NCI-H2227 (cell line): ENCODE measurements around the gene MAP7D3.
A peak's percentile ranks its signal among the peaks of the same experiment; 100 is the strongest.
"Not testable (repeated sequence)": the region's sequence is repeated elsewhere in the genome, so short reads cannot be mapped to it uniquely, and the experiment has no call there.

Experiments used
- DNase-seq: peaks from one replicate; lab custom pipeline; 2025; ENCODE audit not compliant: unreplicated experiment; lab: John Stamatoyannopoulos, UW

MAP7D3 gene

DNA sequence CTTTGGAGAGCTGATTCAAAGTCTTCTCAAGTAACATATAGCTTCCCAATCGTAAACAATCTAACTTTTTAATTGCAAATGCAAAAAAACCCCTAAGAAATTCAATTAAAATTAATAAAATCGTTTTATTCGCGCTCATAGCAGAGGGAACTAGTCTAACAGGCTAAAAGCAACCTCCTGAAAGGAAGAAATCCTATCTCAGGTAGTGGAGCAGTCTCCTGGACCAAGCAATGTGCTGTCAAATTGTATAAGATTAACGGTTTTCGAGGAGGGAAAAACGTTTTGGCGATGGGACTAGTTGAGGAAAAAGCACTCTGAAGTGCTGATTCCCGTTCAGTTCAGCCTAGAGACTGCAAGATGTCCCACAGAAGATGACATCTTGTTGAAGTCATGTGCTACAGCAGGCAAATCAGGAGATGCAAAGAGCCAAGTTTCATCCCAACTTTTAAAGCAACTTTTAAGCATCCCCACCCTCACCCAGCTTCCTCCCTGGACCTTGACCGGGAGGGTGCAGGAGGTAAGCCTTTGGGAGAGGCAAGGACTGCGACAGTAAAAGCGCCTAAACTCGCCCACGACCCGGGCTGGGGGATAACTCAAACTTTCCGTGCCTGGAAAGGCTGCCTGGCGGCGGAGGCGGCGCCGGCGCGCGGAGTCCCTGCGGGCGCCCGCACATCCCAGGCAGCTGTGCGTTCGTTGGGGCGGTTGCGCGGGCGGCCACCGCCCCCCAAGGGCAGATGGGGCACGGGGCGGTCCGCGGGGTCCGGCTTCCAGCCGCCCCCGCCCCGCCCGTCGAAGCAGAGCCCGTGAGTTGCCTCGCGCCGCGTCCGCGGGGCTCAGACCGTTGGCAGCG, 784 bp downstream of the MAP7D3 start:
- DNase-seq = peak; percentile 38

- DNase-seq = no peak
These were observed 5.0 kb downstream of the MAP7D3 start for GRCh38 chrX:136246201-136246600.

GRCh38 chrX:136237849-136238248, 13.4 kb downstream of the MAP7D3 start:
- not testable (repeated sequence) for DNase-seq

DNA sequence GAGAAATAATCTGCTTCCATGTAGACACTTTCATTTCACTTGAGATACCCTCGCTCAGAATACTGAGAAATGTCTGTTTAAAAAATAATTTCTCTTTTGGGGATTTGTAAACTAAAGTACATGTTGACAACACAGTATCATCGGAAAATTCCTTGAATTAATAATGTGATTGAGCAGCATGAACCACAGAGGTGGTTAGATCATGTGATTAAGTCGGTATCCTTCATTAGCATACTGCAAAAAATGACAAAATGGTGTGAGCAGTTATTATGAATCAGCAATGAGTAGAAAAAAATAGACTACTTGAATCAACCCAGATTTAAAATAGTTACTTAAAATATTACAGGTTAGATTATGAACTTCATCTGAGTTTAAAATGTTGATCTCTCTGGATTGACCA, 14.1 kb downstream of the MAP7D3 start:
- no peak for DNase-seq

DNA sequence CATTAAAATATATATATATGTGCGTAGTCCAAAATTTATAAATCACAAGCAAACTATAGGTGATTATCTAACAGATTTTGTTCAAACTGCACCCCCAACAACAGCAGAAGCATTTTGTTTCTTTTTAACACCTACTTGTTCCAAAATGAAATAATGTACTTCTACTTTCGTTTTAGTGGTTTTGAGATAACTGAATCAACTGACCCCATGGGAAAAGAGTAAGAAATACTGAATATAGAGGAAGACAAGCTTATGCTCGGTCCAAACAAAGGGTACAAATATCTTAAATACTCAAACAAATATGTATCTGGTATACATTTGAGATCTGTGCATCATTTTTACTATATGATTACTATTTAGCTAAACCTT, 22.4 kb downstream of the MAP7D3 start:
- no peak for DNase-seq

- no peak for DNase-seq
These were observed 23.0 kb downstream of the MAP7D3 start for GRCh38 chrX:136227948-136228838.

GRCh38 chrX:136227074-136227473, 24.1 kb downstream of the MAP7D3 start:
- DNase-seq = no peak

GRCh38 chrX:136221851-136222513, 29.2 kb downstream of the MAP7D3 start:
- DNase-seq = no peak

GRCh38 chrX:136220951-136221350, 30.2 kb downstream of the MAP7D3 start:
- DNase-seq = no peak

DNA sequence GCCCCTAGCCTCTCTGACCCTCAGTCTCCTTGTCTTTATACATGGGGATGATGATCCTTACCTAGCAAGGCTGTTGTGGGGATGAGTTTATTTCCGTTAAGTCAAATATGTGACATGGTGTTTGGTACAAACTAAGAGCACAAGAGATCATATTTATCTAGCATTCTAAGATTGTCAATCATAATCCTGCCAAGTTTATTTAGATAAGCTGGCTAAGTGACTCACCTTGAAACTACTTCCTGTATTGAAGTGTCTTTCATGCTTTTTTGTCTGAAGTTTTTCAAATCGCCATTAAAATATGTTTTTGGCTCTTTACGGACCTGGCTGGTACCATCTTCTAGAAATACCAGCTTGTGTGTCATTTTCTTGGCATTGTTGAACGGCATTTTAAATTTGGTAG, 30.7 kb downstream of the MAP7D3 start:
- no peak for DNase-seq

GRCh38 chrX:136219893-136220292, 31.3 kb downstream of the MAP7D3 start:
- DNase-seq = no peak

DNA sequence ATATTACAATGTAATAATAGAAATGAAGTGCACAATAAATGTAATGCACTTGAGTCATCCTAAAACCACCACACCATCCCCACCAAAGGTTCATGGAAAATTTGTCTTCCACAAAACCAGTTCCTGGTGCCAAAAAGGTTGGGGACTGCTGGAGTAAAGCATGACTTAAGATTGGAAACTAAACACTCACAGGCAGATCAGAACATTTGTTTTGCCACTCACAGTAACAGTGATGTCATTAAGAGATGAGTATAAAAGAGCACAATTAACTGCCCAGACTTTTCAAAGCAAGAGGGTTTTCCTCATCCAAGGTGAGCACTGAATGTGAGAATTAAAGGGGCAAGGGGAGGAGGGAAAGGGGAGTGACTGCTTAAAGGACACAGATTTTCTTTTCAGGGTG, 35.6 kb downstream of the MAP7D3 start:
- DNase-seq = no peak

GRCh38 chrX:136214551-136214950, 36.6 kb downstream of the MAP7D3 start:
- no peak for DNase-seq

- no peak for DNase-seq
These were observed 38.6 kb downstream of the MAP7D3 start for GRCh38 chrX:136212557-136213111.

DNA sequence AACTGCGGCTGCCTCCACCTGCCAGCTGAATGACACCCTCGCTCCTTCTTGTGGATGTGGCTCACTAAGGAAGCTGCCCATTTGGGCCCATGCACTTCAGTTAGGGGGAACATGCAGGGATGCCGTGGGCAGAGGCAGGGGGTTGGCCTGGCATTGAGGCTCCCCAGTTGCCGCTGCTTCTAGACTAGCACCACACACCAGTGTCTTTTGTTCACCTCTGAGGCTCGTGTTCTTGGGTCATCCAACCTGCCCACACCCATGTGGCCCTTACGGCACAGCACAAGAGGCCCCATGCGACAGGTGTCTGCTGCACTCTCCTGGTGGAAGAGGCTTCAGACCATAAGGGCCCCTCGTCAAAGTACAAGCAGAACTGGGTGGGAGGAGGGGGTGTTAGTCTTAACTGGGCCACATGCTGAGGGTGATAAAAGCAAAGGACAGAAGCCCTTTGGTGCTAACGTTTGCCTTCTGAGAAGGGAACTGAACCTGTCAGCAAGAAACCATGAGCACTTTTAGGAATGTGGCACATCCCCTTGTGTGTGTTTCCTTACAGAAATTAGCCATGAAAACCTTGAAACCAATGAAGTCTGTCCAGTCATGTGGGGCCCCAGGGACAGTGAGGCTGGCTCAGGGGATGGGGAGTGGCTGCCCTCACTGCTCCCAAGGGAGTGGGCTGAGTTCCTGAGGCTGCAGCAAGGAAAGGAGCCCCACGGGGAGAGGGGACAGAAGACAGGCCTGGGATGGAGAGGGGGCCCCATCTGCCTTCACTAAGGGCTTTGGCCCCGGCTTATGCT, 39.2 kb downstream of the MAP7D3 start:
- no peak for DNase-seq

GRCh38 chrX:136210806-136211205, 40.4 kb downstream of the MAP7D3 start:
- no peak for DNase-seq

GRCh38 chrX:136210243-136210642, 41.0 kb downstream of the MAP7D3 start:
- no peak for DNase-seq

DNA sequence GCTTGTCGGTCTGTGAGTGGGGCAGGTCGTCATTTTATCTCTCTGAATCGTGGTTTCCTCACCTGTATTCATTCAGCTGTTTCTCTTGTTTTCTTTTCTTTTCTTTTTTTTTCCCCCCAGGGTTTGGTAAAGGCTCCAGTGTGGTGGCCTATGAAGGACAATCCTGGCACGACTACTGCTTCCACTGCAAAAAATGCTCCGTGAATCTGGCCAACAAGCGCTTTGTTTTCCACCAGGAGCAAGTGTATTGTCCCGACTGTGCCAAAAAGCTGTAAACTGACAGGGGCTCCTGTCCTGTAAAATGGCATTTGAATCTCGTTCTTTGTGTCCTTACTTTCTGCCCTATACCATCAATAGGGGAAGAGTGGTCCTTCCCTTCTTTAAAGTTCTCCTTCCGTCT, 41.4 kb downstream of the MAP7D3 start:
- no peak for DNase-seq

DNA sequence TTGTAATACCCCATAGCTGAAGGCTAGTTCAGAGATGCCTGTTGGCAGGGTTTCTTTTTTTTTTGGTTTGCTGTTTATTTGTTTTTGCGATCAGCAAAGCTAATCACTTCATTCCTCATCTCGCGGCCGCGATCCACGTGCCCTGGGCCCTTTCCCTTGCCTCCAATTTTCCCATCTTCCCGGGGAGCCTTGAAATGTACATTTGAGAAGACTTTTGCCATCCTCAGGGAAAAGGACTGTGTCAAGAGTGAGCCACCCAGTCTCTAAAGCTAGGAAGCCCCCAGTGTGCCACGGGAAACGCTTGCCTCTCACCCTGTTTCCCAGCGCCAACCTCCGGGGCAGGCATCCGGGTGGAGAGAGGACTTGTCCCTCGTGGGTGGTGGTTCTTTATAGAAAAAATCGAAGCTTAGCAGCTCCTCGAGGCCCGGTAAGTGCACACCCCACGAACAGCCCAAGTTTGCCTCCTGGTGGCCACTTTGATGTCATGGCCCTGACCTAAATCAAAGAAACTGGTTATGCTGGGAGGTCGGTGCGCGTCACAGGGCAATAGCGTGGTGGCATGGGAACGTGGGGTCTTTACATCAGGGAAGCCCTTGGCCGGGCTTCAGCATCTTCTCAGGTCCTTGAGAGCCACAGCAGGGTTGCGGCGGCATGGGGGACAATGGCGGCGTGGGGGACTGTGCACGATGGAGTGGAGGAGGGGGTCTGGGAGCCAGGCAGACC, 42.0 kb downstream of the MAP7D3 start:
- peak; percentile 18 for DNase-seq

GRCh38 chrX:136207546-136207945, 43.7 kb downstream of the MAP7D3 start:
- no peak for DNase-seq
